Ascending aorta (tissue), 2 donors: Measurements from ENCODE around the gene LEF1. TPM values are rescaled to one million over a fixed set of nuclear protein-coding genes. Genes with fewer than 3 reads are reported as not detected.

ENCODE experiments used
- DNase-seq, 2 donors: peaks; one replicate each; pipeline ENCODE4 v3.0.0-alpha.2; 2019; ENCODE audit warnings: low spot score in 2 of 2
- H3K27ac ChIP-seq, 2 donors: fragments of 200-600 bp; sonication (generic); one replicate each; pipeline ENCODE4 v1.5.1; 2016 to 2017; ENCODE audit warnings: mild to moderate bottlenecking in 1 of 2
- H3K27me3 ChIP-seq: fragments of 200-600 bp; sonication (generic); one replicate; pipeline ENCODE4 v1.5.1; 2017
- H3K36me3 ChIP-seq, 2 donors: fragments of 200-600 bp; sonication (generic); one replicate each; pipeline ENCODE4 v1.5.1; 2016
- H3K4me1 ChIP-seq, 2 donors: fragments of 200-600 bp; sonication (generic); one replicate each; pipeline ENCODE4 v1.5.1; 2016 to 2017; ENCODE audit warnings: mild to moderate bottlenecking in 1 of 2
- H3K4me3 ChIP-seq, 2 donors: fragments of 200-600 bp; sonication (generic); one replicate each; pipeline ENCODE4 v1.5.1; 2016 to 2017; ENCODE audit warnings: mild to moderate bottlenecking in 1 of 2
- H3K9me3 ChIP-seq, 2 donors: fragments of 200-600 bp; sonication (generic); one replicate each; pipeline ENCODE4 v1.5.1; 2016
- intact Hi-C: fragments of 100-400 bp; cut with DNase I; formaldehyde crosslinking; loops from one replicate; pipeline ENCODE4 v1.15.1; 2023
- total RNA-seq: library from RNA; depleted of rRNA; stranded (reverse); fragments of >200 nt; gene quantifications from one replicate; pipeline ENCODE4 v1.1.0, GENCODE V29; 2016
- TF ChIP-seq, protein P1 (sequence below), 3 experiments: fragments of 200-600 bp in 2 of 3; fragments of 450-650 bp in 1 of 3; sonication (generic) in 2 of 3; IDR thresholded peaks; one replicate each; pipeline ENCODE4 v1.5.1; 2016 to 2019; ENCODE audit warnings: antibody characterized with exemption in 3 of 3, mild to moderate bottlenecking in 1 of 3, moderate library complexity in 1 of 3

Gene LEF1
- total RNA-seq, 1 donor from 2014 or later, result not detected

- no peak overlapping the region for H3K27ac ChIP-seq
- DNase-seq, result no peak
- no peaks in the 10 kb centered on the region for H3K36me3 ChIP-seq
- H3K4me3 ChIP-seq, result no peak overlapping the region
- intact Hi-C loops, result no loop called here
- no peaks in the 10 kb centered on the region for H3K9me3 ChIP-seq
- H3K4me1 ChIP-seq, result no peaks in the 10 kb centered on the region
- TF ChIP-seq, protein P1, sequence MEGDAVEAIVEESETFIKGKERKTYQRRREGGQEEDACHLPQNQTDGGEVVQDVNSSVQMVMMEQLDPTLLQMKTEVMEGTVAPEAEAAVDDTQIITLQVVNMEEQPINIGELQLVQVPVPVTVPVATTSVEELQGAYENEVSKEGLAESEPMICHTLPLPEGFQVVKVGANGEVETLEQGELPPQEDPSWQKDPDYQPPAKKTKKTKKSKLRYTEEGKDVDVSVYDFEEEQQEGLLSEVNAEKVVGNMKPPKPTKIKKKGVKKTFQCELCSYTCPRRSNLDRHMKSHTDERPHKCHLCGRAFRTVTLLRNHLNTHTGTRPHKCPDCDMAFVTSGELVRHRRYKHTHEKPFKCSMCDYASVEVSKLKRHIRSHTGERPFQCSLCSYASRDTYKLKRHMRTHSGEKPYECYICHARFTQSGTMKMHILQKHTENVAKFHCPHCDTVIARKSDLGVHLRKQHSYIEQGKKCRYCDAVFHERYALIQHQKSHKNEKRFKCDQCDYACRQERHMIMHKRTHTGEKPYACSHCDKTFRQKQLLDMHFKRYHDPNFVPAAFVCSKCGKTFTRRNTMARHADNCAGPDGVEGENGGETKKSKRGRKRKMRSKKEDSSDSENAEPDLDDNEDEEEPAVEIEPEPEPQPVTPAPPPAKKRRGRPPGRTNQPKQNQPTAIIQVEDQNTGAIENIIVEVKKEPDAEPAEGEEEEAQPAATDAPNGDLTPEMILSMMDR (IDR thresholded peaks at IDR 0.05), result no peak
- no peaks in the 10 kb centered on the region for H3K27me3 ChIP-seq
These were observed 54.2 kb downstream of the LEF1 start for GRCh38 chr4:108114503-108114902.

- H3K27ac ChIP-seq, result no peak overlapping the region
- intact Hi-C loops, result no loop called here
- no peaks in the 10 kb centered on the region for H3K4me1 ChIP-seq
- no peaks in the 10 kb centered on the region for H3K27me3 ChIP-seq
- no peaks in the 10 kb centered on the region for H3K9me3 ChIP-seq
- no peaks in the 10 kb centered on the region for H3K36me3 ChIP-seq
- H3K4me3 ChIP-seq, result no peak overlapping the region
- TF ChIP-seq, protein P1 (IDR thresholded peaks at IDR 0.05), result no peak
- no peak for DNase-seq
These were observed 55.5 kb downstream of the LEF1 start for GRCh38 chr4:108113229-108113628.

- Histone ChIP-seq H3K36me3 (no peaks in the 10 kb centered on the region), H3K4me3 (no peak overlapping the region), H3K27ac (no peak overlapping the region), H3K4me1 (no peaks in the 10 kb centered on the region), H3K9me3 (no peaks in the 10 kb centered on the region), H3K27me3 (no peaks in the 10 kb centered on the region)
- intact Hi-C loops, result no loop called here
- TF ChIP-seq, protein P1 (IDR thresholded peaks at IDR 0.05), result no peak
- DNase-seq, result no peak
These were observed 57.0 kb downstream of the LEF1 start for GRCh38 chr4:108111781-108112180.

DNA sequence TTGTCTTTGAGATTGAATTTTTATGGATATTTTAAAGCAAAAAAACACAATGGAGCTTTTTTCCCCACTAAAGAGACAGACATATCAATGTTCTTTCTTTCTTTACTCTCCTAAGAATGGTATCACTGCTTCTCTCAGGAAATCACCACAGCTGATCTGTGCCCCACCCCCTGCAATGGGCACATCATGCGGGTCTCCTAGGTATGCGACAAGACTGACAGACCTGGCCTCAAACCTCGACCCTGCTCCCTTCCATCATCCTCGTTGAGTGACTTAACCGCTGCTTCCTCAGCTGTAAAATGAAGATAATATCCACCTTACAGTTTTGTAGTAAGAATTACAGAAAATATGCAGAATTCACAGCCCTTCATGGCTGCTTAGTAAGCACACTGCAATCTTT is 58.3 kb downstream of the LEF1 start:
- DNase-seq, result no peak
- intact Hi-C loops, result no loop called here
- Histone ChIP-seq H3K4me1 (no peaks in the 10 kb centered on the region), H3K4me3 (no peak overlapping the region), H3K27me3 (no peaks in the 10 kb centered on the region), H3K36me3 (no peaks in the 10 kb centered on the region), H3K27ac (no peak overlapping the region), H3K9me3 (no peaks in the 10 kb centered on the region)
- TF ChIP-seq, protein P1 (IDR thresholded peaks at IDR 0.05), result no peak

GRCh38 chr4:108109997-108110416 is 58.7 kb downstream of the LEF1 start:
- no peak overlapping the region for H3K4me3 ChIP-seq
- H3K9me3 ChIP-seq, result no peaks in the 10 kb centered on the region
- TF ChIP-seq, protein P1 (IDR thresholded peaks at IDR 0.05), result no peak
- no peaks in the 10 kb centered on the region for H3K4me1 ChIP-seq
- H3K27ac ChIP-seq, result no peak overlapping the region
- no peaks in the 10 kb centered on the region for H3K27me3 ChIP-seq
- no peak for DNase-seq
- no peaks in the 10 kb centered on the region for H3K36me3 ChIP-seq
- intact Hi-C loops, result no loop called here

- intact Hi-C loops, result no loop called here
- H3K9me3 ChIP-seq, result no peaks in the 10 kb centered on the region
- no peak for DNase-seq
- TF ChIP-seq, protein P1 (IDR thresholded peaks at IDR 0.05), result no peak
- no peaks in the 10 kb centered on the region for H3K36me3 ChIP-seq
- no peak overlapping the region for H3K4me3 ChIP-seq
- no peaks in the 10 kb centered on the region for H3K27me3 ChIP-seq
- no peak overlapping the region for H3K27ac ChIP-seq
- H3K4me1 ChIP-seq, result no peaks in the 10 kb centered on the region
These were observed 59.6 kb downstream of the LEF1 start for GRCh38 chr4:108109111-108109510.
